GM13977 (cell line): ENCODE results near the gene ENTPD7.

Source experiments
- DNase-seq: peaks from one replicate; pipeline ENCODE4 v3.0.0; 2012; ENCODE audit warnings: low spot score
- in situ Hi-C: fragments of 300-500 bp; cut with MboI; formaldehyde crosslinking; loops from one replicate; pipeline ENCODE4 v1.12.0; 2022; ENCODE audit warnings: low sequenced_read_pairs, low pct_unique_long_range_greater_than_20kb, mixed read lengths, inconsistent platforms; ENCODE audit not compliant: unreplicated experiment
- TF ChIP-seq, protein P1 (sequence below): IDR thresholded peaks from 2 replicates; pipeline ENCODE4 v1.5.1; 2012; ENCODE audit warnings: mild to moderate bottlenecking, control low read depth; ENCODE audit not compliant: insufficient read depth; ENCODE audit errors: extremely low read depth, missing control alignments

ENTPD7 gene

GRCh38 chr10:99698504-99699080 lies 39.3 kb downstream of the ENTPD7 start:
- TF ChIP-seq, protein P1, sequence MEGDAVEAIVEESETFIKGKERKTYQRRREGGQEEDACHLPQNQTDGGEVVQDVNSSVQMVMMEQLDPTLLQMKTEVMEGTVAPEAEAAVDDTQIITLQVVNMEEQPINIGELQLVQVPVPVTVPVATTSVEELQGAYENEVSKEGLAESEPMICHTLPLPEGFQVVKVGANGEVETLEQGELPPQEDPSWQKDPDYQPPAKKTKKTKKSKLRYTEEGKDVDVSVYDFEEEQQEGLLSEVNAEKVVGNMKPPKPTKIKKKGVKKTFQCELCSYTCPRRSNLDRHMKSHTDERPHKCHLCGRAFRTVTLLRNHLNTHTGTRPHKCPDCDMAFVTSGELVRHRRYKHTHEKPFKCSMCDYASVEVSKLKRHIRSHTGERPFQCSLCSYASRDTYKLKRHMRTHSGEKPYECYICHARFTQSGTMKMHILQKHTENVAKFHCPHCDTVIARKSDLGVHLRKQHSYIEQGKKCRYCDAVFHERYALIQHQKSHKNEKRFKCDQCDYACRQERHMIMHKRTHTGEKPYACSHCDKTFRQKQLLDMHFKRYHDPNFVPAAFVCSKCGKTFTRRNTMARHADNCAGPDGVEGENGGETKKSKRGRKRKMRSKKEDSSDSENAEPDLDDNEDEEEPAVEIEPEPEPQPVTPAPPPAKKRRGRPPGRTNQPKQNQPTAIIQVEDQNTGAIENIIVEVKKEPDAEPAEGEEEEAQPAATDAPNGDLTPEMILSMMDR: no peak
- DNase-seq: no peak
- in situ Hi-C loops: no loop called here

- in situ Hi-C loops: loop anchor here (25.0 kb wide), 1 partner anchor 263 kb away; the partner anchor contains the start of gene GOT1
- TF ChIP-seq, protein P1: no peak
These were observed 41.3 kb downstream of the ENTPD7 start for GRCh38 chr10:99700649-99701048.

GRCh38 chr10:99708428-99709012 lies 49.2 kb downstream of the ENTPD7 start:
- no peak for DNase-seq
- TF ChIP-seq, protein P1: no peak
- in situ Hi-C loops: loop anchor here (25.0 kb wide), 1 partner anchor 271 kb away; the partner anchor contains the start of gene GOT1

More at GRCh38 chr10:99700649-99701048, 41.3 kb downstream of the ENTPD7 start:
- no peak for DNase-seq

DNA sequence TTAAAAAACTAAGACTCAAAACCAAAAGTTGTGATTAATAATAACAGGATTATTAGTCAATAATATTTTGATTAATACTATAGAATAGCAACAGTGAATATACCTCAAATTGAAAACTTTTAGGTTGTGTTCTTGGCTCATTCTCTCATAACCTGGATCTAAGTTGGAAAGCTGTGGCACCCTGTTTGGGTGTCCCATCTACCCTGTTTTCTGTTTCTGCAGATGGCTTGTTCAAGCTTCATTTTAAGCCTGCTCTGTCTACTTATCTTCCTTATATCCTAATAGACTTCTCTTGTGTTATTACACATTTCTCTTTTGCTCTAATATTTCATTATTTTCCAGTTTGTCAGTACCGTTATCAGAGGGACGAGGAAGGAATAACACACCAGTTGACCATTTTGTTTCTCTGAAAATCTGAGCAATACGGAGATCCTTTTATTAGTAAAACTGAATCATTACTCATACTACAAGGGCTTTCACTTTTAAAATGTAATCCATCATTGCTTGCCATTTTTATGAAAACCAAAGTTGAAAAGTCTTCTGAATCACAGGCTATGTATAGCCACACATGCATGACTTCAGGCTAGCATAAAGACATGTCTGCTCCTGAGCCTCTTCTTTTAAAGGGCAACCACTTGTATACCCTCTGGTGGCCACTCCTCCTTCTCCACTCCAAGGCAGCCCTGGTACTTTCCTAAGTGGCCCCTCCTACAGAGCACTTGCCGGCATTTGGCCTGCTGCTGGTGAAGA lies 50.3 kb downstream of the ENTPD7 start:
- TF ChIP-seq, protein P1: no peak
- in situ Hi-C loops: loop anchor here (25.0 kb wide), 1 partner anchor 272 kb away; the partner anchor contains the start of gene GOT1
- DNase-seq: peak; percentile 48

- in situ Hi-C loops: loop anchor here (25.0 kb wide), 1 partner anchor 274 kb away; the partner anchor contains the start of gene GOT1
These were observed 51.9 kb downstream of the ENTPD7 start for GRCh38 chr10:99711129-99711719.

More at GRCh38 chr10:99711129-99711719, 51.9 kb downstream of the ENTPD7 start:
- TF ChIP-seq, protein P1: peak; percentile 77
- peak; percentile 30 for DNase-seq
